ENCODE measurements around the gene KDM1B.
"Not testable (repeated sequence)": the region's sequence is repeated elsewhere in the genome, so short reads cannot be mapped to it uniquely, and the experiment has no call there.

Gene KDM1B

GRCh38 chr6:18151391-18151790 is 3.8 kb upstream of the KDM1B start:
- DNase-seq: not testable (repeated sequence)

GRCh38 chr6:18151801-18152200 is 3.4 kb upstream of the KDM1B start:
- no peak for DNase-seq

- DNase-seq: no peak
Measured at GRCh38 chr6:18153311-18153703, 1.9 kb upstream of the KDM1B start.

GRCh38 chr6:18154507-18155149 is 594 bp upstream of the KDM1B start, which contains the start of gene TPMT:
TSS of gene TPMT (minus strand) at chr6:18155077. CDS start at chr6:18149127, 5,950 bp downstream.
- peak; percentile 38 for DNase-seq

GRCh38 chr6:18155864-18156421 is 721 bp downstream of the KDM1B start:
- DNase-seq: peak; percentile 72

- DNase-seq: no peak
Measured at GRCh38 chr6:18160911-18161310, 5.7 kb downstream of the KDM1B start.

- DNase-seq: peak; percentile 47
Measured at GRCh38 chr6:18161431-18161830, 6.2 kb downstream of the KDM1B start.

GRCh38 chr6:18162401-18162800 is 7.2 kb downstream of the KDM1B start:
- DNase-seq: no peak

- no peak for DNase-seq
Measured at GRCh38 chr6:18165751-18166150, 10.5 kb downstream of the KDM1B start.

- no peak for DNase-seq
Measured at GRCh38 chr6:18166312-18167036, 11.3 kb downstream of the KDM1B start.

GRCh38 chr6:18168264-18168663 is 13.0 kb downstream of the KDM1B start:
- DNase-seq: no peak

- DNase-seq: no peak
Measured at GRCh38 chr6:18171871-18172270, 16.6 kb downstream of the KDM1B start.

GRCh38 chr6:18176198-18176597 is 21.0 kb downstream of the KDM1B start:
- not testable (repeated sequence) for DNase-seq

- DNase-seq: no peak
Measured at GRCh38 chr6:18177286-18177965, 22.2 kb downstream of the KDM1B start.

GRCh38 chr6:18178960-18179615 is 23.9 kb downstream of the KDM1B start:
- no peak for DNase-seq

- DNase-seq: no peak
Measured at GRCh38 chr6:18179770-18180356, 24.6 kb downstream of the KDM1B start.

GRCh38 chr6:18182568-18182967 is 27.3 kb downstream of the KDM1B start:
- no peak for DNase-seq

GRCh38 chr6:18183766-18184165 is 28.5 kb downstream of the KDM1B start:
- no peak for DNase-seq

GRCh38 chr6:18185624-18186023 is 30.4 kb downstream of the KDM1B start:
- DNase-seq: no peak

- DNase-seq: no peak
Measured at GRCh38 chr6:18186033-18186432, 30.8 kb downstream of the KDM1B start.

GRCh38 chr6:18186540-18187250 is 31.5 kb downstream of the KDM1B start:
- peak; percentile 19 for DNase-seq

- DNase-seq: no peak
Measured at GRCh38 chr6:18187701-18188100, 32.5 kb downstream of the KDM1B start.

All from hematopoietic multipotent progenitor cell treated with erythropoietin and hydrocortisone succinate and interleukin-3 and kit ligand, for 6 days (in vitro differentiated cells).